ENCODE results near the gene PHACTR1.

DNA sequence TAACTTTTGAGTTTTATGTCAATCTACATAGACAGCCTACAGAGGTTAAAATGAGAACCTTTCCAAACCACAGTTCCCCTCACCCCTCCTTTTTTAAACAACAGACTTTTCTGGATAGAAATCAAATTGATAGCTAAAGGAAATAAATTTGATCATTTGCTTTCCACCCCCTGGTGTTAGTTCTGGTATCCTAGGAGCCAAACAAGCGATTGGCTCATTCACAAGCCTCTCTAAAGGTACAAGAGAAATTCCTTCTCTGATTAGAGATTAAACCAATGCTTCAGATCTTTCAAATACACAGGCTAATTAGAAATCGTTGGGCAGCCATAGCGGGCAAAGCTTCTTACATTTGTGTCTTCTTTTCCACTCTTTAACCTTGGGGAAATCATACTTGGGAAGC, 379.5 kb downstream of the PHACTR1 start:
- TF ChIP-seq POLR2A (IDR thresholded peaks at IDR 0.05; ENCODE audit: low read length) (no peak), GATA1 (IDR thresholded peaks at IDR 0.05; ENCODE audit: low read depth, low read length) (no peak)
